HG02571 (cell line): Measurements from ENCODE around the gene PERM1.

Source experiments
- ATAC-seq: cut with Tn5 transposase; IDR thresholded peaks from one replicate; pipeline ENCODE4 v1.9.1; 2021; ENCODE audit warnings: mild to moderate bottlenecking, moderate library complexity; ENCODE audit not compliant: unreplicated experiment

The PERM1 gene

GRCh38 chr1:936348-937264 is 45.3 kb downstream of the PERM1 start:
- ATAC-seq = no peak

- ATAC-seq = no peak
Observed at GRCh38 chr1:935751-936231, 46.1 kb downstream of the PERM1 start.

- no peak for ATAC-seq
Observed at GRCh38 chr1:934991-935750, 46.7 kb downstream of the PERM1 start.

- ATAC-seq = no peak
Observed at GRCh38 chr1:933603-933940, 48.3 kb downstream of the PERM1 start.

GRCh38 chr1:932776-933602 is 48.9 kb downstream of the PERM1 start:
- ATAC-seq = no peak

DNA sequence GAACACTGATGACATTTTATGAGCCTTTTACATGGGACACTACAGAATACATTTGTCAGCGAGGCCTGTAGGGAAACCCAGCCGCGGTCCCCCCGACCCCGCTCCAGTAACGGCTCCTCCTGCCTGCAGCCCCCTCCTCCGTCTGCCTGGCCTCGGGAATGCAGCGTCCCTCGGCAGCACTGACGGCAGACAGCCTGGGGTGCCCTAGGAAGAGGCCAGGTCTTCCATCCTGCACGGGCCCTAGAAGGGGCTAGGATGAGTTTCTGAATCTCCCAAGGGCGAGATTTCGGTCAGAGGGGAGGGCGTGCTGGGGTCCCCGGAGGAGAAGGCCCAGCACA is 49.8 kb downstream of the PERM1 start:
- no peak for ATAC-seq

- no peak for ATAC-seq
Observed at GRCh38 chr1:931380-932172, 50.3 kb downstream of the PERM1 start.

DNA sequence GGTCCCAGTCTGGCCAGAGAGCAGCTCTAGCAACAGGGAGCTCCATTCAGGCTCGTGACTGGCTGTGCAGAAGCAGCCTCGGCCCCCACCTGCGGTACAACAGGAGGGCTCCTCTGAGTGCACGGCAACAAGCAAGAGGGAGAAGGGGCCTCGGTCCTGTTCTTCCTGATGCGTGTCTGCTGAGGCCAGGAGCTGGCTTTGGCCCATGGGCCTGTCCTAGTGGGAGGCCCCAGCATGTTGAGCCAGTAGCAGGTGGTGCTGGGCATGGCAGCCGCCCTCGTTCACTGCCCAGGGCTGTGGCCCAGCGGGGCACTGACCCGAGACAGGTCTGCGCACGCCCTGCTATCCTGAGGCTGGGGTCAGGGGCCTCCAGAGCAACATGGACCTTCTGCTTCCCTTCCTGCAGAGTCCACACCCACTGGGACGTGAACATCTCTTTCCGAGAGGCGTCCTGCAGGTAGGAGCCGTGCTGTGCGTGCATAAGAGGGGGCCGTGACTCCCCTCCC is 51.2 kb downstream of the PERM1 start:
- ATAC-seq = no peak

GRCh38 chr1:929712-930632 is 51.9 kb downstream of the PERM1 start:
- ATAC-seq = no peak

DNA sequence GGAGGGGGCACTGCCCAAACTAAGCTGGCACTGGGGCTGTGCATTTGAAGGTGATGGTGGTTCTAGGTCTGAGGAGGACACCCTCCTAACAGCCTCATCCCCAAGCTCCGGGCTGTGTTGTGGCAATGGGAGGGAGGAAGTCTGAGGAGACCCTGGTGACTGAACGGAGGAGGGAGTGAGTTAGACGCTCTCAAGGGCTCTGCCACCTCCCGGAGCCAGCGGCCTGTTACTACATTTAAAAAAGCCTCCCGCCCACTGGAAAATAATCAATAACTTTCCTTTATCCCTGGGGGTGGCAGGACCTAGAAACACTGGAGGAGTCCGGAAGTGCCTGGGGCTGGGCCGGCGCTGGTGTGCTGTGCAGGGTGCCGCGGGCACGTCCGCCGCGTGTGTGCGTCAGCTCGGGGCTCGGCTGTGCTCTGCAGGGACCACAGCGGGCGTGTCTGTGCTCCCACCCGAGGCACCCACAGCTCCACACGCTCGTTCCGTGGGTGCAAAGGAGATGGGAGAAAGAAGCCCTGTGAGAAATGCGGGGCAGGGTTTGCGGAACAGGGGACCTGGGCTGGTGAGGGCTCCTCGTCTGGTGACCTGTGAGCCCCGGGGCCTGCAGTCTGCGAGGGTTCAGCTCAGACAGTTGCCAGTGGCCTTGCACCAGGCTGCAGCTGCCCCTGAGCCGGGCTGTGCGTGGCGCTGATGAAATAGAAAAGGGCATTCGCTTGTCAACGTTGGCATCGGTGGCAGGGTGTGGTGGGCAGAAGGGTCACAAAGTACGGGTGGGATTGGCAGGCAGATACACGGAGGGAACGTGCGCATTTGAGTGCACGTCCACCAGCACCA is 52.9 kb downstream of the PERM1 start:
- no peak for ATAC-seq

GRCh38 chr1:927748-928147 is 54.1 kb downstream of the PERM1 start:
- ATAC-seq = no peak

DNA sequence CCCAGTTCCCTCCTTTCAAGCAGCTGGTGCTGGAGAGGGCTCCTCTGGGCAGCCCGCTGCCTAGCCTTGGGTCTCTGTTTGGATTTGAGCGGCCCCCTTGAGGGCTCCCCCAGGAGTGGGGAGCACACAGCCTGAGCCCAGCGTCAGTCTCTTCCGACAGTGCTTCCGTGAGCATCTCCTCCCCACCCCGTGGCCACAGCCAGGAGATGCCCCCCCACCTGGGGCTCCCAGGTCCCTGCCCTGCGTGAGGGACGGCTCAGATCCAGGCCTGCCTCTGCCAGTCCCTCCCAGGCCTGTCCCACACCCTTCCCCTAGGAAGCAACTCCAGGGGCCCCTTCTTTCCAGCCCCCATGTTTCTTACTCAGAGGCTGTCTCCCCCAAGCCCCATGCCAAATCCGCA is 54.7 kb downstream of the PERM1 start:
- no peak for ATAC-seq

GRCh38 chr1:925561-926421 is 56.1 kb downstream of the PERM1 start:
- ATAC-seq = no peak
